Nephron progenitor cell (in vitro differentiated cells): ENCODE data around the gene FRMD6.
"Not testable (repeated sequence)": the region's sequence is repeated elsewhere in the genome, so short reads cannot be mapped to it uniquely, and the experiment has no call there.

Experiments used
- DNase-seq: peaks from one replicate; pipeline ENCODE4 v3.0.0; 2021
- H3K27ac Mint-ChIP-seq: 2 replicates; pipeline ENCODE4 v1.8.0; 2021; ENCODE audit warnings: mild to moderate bottlenecking, moderate library complexity, mixed read lengths
- H3K27me3 Mint-ChIP-seq: 2 replicates; pipeline ENCODE4 v1.8.0; 2021; ENCODE audit warnings: mild to moderate bottlenecking, low read depth, mixed read lengths; ENCODE audit not compliant: poor library complexity
- H3K36me3 Mint-ChIP-seq: 2 replicates; pipeline ENCODE4 v1.8.0; 2021; ENCODE audit warnings: low read depth, mixed read lengths
- H3K4me1 Mint-ChIP-seq: 2 replicates; pipeline ENCODE4 v1.8.0; 2021; ENCODE audit warnings: mixed read lengths
- H3K4me3 Mint-ChIP-seq: 2 replicates; pipeline ENCODE4 v1.8.0; 2021; ENCODE audit warnings: mild to moderate bottlenecking, moderate library complexity, mixed read lengths
- H3K9me3 Mint-ChIP-seq: 2 replicates; pipeline ENCODE4 v1.8.0; 2021; ENCODE audit warnings: mild to moderate bottlenecking, moderate library complexity, mixed read lengths
- TF ChIP-seq, protein P1 (sequence below): fragments of 200-600 bp; sonication (generic); IDR thresholded peaks from 2 replicates; pipeline ENCODE4 v1.5.0; 2021; ENCODE audit warnings: antibody characterized with exemption

FRMD6 gene

DNA sequence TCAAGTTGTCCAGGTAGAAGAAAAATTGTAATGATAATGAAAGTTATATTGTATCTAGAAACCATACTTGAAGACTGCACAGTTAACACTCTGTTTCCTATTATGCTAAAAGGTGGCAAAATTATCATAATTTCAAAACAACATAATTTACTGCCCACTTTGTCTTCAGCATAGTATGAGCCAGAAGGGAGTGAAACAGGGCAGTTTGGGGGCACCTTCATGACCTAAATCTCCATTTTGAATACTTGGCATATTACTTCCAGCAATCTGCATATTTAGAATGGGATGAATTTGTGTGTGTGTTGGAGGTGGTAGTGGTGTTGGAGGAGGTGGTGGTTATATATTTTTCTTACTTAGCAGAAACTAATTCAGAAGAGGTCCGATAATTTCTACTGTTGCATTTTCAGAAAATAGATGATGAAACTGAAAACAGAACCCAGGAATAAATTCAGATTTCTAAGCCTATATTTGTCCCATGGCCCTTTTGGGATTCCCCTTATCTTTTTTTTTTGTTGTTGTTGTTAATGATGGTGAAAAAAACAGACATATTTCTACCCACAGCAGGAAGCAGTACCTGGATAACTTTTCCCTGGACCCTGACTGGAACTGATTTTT, 26.6 kb upstream of the FRMD6 start:
- Mint-ChIP-seq H3K27me3 (peaks cover 3% of the 10 kb centered on the region), H3K9me3 (no peaks in the 10 kb centered on the region), H3K27ac (no peak overlapping the region), H3K36me3 (no peaks in the 10 kb centered on the region), H3K4me3 (no peak overlapping the region), H3K4me1 (peaks cover 10% of the 10 kb centered on the region)
- TF ChIP-seq, protein P1, sequence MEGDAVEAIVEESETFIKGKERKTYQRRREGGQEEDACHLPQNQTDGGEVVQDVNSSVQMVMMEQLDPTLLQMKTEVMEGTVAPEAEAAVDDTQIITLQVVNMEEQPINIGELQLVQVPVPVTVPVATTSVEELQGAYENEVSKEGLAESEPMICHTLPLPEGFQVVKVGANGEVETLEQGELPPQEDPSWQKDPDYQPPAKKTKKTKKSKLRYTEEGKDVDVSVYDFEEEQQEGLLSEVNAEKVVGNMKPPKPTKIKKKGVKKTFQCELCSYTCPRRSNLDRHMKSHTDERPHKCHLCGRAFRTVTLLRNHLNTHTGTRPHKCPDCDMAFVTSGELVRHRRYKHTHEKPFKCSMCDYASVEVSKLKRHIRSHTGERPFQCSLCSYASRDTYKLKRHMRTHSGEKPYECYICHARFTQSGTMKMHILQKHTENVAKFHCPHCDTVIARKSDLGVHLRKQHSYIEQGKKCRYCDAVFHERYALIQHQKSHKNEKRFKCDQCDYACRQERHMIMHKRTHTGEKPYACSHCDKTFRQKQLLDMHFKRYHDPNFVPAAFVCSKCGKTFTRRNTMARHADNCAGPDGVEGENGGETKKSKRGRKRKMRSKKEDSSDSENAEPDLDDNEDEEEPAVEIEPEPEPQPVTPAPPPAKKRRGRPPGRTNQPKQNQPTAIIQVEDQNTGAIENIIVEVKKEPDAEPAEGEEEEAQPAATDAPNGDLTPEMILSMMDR = no peak
- DNase-seq = no peak

DNA sequence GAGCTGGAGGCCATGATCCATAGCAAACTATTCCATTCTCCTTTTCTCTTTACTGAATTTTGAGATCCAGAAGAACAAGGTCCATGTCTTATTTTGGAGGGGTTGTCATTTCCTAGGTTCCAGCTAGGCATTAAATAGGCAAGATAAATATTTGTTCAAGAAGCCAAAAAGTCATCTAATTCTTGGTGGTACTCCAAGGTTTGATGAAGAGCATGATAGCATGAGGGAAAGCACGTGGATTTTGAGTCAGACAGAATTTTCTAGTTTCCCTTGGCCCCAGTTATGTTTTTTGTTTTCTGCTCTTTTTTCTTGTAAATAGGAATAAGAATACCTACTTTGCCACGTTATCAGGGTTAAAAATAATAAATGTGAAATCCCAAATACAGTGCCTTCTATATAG, 25.5 kb upstream of the FRMD6 start:
- Mint-ChIP-seq H3K4me3 (no peak overlapping the region), H3K4me1 (peaks cover 9% of the 10 kb centered on the region), H3K27ac (no peak overlapping the region), H3K27me3 (no peaks in the 10 kb centered on the region), H3K36me3 (no peaks in the 10 kb centered on the region), H3K9me3 (no peaks in the 10 kb centered on the region)
- TF ChIP-seq, protein P1 = no peak
- DNase-seq = no peak

DNA sequence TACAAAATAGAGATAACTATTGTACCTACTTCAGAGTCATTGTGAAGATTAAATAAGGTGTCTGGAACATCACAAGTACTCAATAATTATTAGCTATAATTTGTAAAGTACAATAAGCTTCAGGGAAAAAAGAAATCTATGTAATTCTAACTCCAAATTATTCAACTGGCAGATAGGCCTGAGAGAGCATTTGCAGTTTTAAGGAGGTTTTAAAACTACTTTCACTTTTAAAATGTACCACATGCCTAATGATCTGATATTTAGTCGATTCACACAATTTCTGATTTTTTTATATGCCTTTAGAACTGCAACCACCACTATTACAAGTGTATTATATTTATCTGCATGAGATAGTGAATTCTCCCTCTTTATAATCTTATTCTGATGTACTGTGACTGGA, 24.9 kb upstream of the FRMD6 start:
- TF ChIP-seq, protein P1 = no peak

DNA sequence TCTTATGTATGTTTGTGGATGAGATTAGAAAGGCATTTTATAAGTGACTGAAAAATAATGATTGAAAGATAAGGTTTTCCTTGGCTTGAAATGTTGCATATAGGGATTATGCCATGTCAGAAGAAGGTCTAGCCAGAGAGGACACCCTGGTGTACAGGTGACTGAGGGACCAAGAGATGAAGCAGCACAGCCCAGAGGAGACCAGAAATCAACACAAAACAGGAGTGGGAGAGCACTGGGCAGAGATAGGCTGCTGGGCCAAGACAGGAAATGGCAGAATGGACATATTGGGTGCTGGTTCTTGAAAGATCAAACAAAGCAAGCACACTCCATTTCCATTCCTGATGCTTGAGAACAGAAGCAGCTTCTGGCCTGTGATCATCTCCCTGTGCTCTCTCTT, 24.4 kb upstream of the FRMD6 start:
- H3K4me1 Mint-ChIP-seq = peaks cover 9% of the 10 kb centered on the region
- TF ChIP-seq, protein P1 = no peak
- H3K36me3 Mint-ChIP-seq = no peaks in the 10 kb centered on the region
- H3K9me3 Mint-ChIP-seq = no peaks in the 10 kb centered on the region
- no peak overlapping the region for H3K4me3 Mint-ChIP-seq
- no peak overlapping the region for H3K27ac Mint-ChIP-seq
- no peak for DNase-seq
- no peaks in the 10 kb centered on the region for H3K27me3 Mint-ChIP-seq

More for the DNA sequence above, 24.9 kb upstream of the FRMD6 start:
- H3K4me3 Mint-ChIP-seq = no peak overlapping the region
- no peak for DNase-seq
- no peaks in the 10 kb centered on the region for H3K36me3 Mint-ChIP-seq
- H3K27ac Mint-ChIP-seq = no peak overlapping the region
- peaks cover 9% of the 10 kb centered on the region for H3K4me1 Mint-ChIP-seq
- H3K9me3 Mint-ChIP-seq = no peaks in the 10 kb centered on the region
- no peaks in the 10 kb centered on the region for H3K27me3 Mint-ChIP-seq

DNA sequence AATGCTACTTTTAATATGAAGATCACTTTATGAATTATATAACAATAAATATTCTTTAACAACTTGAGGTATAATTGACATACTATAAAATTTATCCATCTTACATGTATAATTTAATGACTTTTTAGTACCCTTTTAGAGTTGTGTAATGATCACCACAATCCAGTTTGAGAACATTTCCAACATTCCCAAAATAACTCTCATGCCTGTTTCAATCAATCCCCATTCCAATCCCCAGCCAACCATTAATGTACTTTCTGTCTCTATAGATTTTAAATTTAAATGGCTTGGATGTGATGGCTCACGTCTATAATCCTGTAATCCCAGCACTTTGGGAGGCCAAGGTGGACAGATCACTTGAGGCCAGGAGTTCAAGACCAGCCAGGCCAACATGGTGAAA, 23.5 kb upstream of the FRMD6 start:
- H3K36me3 Mint-ChIP-seq = no peaks in the 10 kb centered on the region
- no peaks in the 10 kb centered on the region for H3K9me3 Mint-ChIP-seq
- TF ChIP-seq, protein P1 = no peak
- DNase-seq = no peak
- no peak overlapping the region for H3K4me3 Mint-ChIP-seq
- H3K27ac Mint-ChIP-seq = no peak overlapping the region
- H3K27me3 Mint-ChIP-seq = no peaks in the 10 kb centered on the region
- H3K4me1 Mint-ChIP-seq = peaks cover 9% of the 10 kb centered on the region

DNA sequence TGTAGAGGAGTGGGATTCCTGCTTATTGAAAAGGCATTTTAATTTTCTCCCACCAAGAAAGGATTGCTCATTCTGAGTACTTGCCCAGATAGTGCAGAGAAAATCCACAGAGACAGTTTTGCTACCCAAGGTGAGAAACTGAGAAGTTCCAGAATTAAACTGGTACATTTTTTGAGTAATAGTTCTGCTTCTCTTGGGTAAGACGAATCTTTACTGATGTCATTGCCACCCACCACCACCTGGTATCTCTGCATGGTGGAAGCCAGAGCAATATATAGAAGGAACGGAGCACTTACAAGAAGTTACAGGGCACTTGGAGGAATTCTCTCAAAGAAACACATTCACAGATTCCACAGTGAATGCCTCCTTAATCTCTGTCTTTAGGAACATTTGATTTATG, 20.7 kb upstream of the FRMD6 start:
- TF ChIP-seq, protein P1 = no peak
- H3K36me3 Mint-ChIP-seq = no peaks in the 10 kb centered on the region
- H3K4me3 Mint-ChIP-seq = no peak overlapping the region
- H3K4me1 Mint-ChIP-seq = peaks cover 9% of the 10 kb centered on the region
- H3K27me3 Mint-ChIP-seq = no peaks in the 10 kb centered on the region
- no peak overlapping the region for H3K27ac Mint-ChIP-seq
- no peaks in the 10 kb centered on the region for H3K9me3 Mint-ChIP-seq
- DNase-seq = no peak

DNA sequence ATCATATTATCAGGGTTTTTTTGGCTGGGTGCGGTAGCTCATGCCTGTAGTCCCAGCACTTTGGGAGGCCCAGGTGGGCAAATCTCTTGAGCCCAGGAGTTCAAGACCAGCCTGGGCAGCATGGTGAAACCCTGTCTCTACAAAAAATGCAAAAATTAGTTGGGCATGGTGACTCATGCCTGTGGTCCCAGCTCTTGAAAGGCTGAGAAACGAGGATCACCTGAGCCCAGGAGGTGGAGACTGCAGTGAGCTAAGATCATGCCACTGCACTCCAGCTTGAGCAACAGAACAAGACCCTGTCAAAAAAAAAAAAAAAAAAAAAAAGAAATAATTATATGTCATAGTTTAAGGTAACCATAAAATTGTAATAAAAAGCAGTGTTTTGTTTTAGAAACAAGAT, 18.4 kb upstream of the FRMD6 start:
- not testable (repeated sequence) for DNase-seq, H3K4me1 Mint-ChIP-seq, H3K27ac Mint-ChIP-seq, H3K9me3 Mint-ChIP-seq, H3K4me3 Mint-ChIP-seq, H3K36me3 Mint-ChIP-seq, H3K27me3 Mint-ChIP-seq
